Measurements from ENCODE around the gene GINS1.

DNA sequence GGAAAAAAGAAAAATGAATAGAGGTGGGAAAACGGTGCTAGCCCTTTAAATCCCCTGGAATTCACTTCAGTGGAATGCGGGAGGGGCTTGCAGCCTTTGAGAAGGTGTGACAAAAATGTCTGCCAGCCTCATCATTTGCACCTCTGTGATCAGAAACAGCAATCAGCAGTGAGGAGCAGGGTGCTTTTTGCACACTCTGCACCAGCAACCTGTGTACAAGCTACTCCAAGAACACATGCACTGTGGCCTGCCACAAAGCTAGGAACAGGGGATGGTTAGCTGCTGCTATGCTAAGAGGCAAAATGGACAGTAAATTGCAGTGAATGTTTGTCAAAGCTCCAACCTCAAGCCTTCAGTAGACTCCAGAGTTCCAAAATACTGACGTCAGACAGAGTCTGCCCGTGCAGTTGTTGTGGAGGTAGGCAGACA, 29.7 kb downstream of the GINS1 start:
- TF ChIP-seq, protein P1, sequence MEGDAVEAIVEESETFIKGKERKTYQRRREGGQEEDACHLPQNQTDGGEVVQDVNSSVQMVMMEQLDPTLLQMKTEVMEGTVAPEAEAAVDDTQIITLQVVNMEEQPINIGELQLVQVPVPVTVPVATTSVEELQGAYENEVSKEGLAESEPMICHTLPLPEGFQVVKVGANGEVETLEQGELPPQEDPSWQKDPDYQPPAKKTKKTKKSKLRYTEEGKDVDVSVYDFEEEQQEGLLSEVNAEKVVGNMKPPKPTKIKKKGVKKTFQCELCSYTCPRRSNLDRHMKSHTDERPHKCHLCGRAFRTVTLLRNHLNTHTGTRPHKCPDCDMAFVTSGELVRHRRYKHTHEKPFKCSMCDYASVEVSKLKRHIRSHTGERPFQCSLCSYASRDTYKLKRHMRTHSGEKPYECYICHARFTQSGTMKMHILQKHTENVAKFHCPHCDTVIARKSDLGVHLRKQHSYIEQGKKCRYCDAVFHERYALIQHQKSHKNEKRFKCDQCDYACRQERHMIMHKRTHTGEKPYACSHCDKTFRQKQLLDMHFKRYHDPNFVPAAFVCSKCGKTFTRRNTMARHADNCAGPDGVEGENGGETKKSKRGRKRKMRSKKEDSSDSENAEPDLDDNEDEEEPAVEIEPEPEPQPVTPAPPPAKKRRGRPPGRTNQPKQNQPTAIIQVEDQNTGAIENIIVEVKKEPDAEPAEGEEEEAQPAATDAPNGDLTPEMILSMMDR (conservative IDR thresholded peaks at IDR 0.05): no peak
- no peak for TF ChIP-seq ZFX (IDR thresholded peaks at IDR 0.05)

All from C4-2B (cell line).